ENCODE results near the gene RRAGD. TPM values are rescaled to one million over a fixed set of nuclear protein-coding genes. Genes with fewer than 3 reads are reported as not detected.

Gene RRAGD
- total and polyA plus RNA-seq, 2 experiments from 2014 or later: not detected

DNA sequence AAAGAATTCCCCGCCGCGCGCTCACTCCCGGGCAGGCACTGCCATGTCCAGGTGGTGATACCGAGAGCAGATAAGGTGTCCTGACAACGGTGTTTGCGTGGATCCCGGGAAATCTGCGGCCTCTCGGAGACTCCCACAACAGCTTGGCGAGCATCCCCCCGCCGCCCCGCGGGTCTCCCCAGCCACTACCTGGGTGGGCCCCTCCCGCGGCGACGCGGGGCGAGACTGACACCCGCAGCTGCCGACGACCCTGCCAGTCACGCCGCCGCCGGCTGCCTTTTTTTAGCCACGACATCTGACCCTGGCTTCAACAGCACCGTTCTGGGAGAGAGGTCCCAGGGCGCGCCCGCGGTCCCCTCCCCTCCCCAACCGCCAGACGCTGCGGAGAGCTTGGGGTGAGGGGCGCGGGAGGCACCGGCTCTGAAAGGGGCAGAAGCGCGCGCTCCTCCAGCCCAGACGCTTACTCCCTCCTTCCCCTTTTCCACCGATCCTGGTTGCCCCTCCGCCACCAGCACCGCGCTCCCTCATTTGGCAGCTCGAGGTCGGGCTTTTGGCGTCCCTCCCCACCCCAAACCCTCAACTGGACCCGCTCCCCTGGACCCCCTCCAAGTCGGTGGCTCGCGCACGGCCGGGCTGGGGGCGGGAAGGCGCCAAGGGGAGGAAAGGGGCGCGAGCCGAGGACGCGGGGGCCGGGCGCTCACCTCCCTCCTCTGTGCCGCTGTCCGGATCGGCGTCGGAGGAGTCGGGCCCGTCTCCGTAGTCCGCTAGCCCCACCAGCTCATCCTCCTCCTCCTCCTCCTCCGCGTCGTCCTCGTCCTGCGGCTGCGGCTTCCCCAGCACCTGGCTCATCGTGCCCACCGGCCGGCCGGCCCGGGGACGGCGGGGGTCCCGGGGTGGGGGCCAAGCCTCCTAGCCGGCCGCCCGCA lies 665 bp downstream of the RRAGD start:
- DNase-seq: peak; percentile 54
- no peaks in the 10 kb centered on the region for H4K20me1 ChIP-seq (ENCODE audit: insufficient read depth)
- peak overlapping the region; percentile 26; the same call in 1 of the 2 replicates for H3K9ac ChIP-seq
- no peak overlapping the region for H3K27ac ChIP-seq
- TF ChIP-seq EZH2phosphoT487 (IDR thresholded peaks at IDR 0.05; ENCODE audit: insufficient read depth, low read depth) (0 out of 2 replicates have a peak, but pooled peaks have one; percentile 41), EZH2 (IDR thresholded peaks at IDR 0.05; ENCODE audit: insufficient read depth, poor library complexity, severe bottlenecking) (peak; percentile 13)
- no peaks in the 10 kb centered on the region for H3K9me2 ChIP-seq (ENCODE audit: insufficient read depth)
- H3K36me3 ChIP-seq (ENCODE audit: low read depth): no peaks in the 10 kb centered on the region
- no peaks in the 10 kb centered on the region for H3F3A ChIP-seq (ENCODE audit: insufficient read depth)
- H3K79me2 ChIP-seq (ENCODE audit: insufficient read depth): no peaks in the 10 kb centered on the region
- no peaks in the 10 kb centered on the region for H3K9me3 ChIP-seq (ENCODE audit: low read depth)
- 2 to 3% methylated on average over 40 to 73 of the region's 93 CpGs for WGBS, 2 experiments (ENCODE audit: low coverage in 1 of 2, low lambda C conversion rate in 2 of 2, missing lambda C conversion rate in 2 of 2)
- H3K27me3 ChIP-seq (replicated peaks; ENCODE audit: insufficient read depth): peaks cover 87% of the 10 kb centered on the region
- H3K4me3 ChIP-seq: peak overlapping the region; percentile 70
- in situ Hi-C loops (cut with MboI): no loop called here
- H2AFZ ChIP-seq: peak overlapping the region; percentile 62
- peak overlapping the region; percentile 94 for H3K4me2 ChIP-seq (ENCODE audit: unreplicated experiment)
- no peaks in the 10 kb centered on the region for H3K4me1 ChIP-seq (ENCODE audit: insufficient read depth)

DNA sequence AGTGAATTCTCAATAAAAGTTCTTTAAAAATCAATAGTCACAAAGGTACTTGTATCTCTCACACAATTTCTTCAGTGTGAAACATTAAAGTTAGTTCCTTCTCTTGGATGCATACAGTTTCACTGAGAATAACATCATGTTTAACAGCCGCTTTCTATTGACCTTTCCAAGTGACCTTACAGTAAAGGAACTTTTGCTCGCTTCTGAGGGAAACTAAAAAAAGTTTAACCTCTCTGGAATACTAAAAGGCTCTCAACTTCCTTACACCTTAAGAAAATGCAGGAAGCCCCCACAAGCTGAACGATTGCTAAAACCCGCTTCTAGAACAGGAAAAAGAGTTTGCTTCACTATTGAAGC lies 1.3 kb downstream of the RRAGD start:
- Histone ChIP-seq H3K27me3 (replicated peaks; ENCODE audit: insufficient read depth) (peaks cover 83% of the 10 kb centered on the region), H2AFZ (peak overlapping the region; percentile 62; the same call in 1 of the 2 replicates), H3K9me3 (ENCODE audit: low read depth) (no peaks in the 10 kb centered on the region), H3K27ac (no peak overlapping the region), H4K20me1 (ENCODE audit: insufficient read depth) (no peaks in the 10 kb centered on the region), H3F3A (ENCODE audit: insufficient read depth) (no peaks in the 10 kb centered on the region), H3K4me1 (ENCODE audit: insufficient read depth) (no peaks in the 10 kb centered on the region), H3K9me2 (ENCODE audit: insufficient read depth) (no peaks in the 10 kb centered on the region), H3K9ac (no peak overlapping the region), H3K79me2 (ENCODE audit: insufficient read depth) (no peaks in the 10 kb centered on the region), H3K4me2 (ENCODE audit: unreplicated experiment) (no peak overlapping the region), H3K4me3 (peak overlapping the region; percentile 70; the same call in 1 of the 2 replicates), H3K36me3 (ENCODE audit: low read depth) (no peaks in the 10 kb centered on the region)
- WGBS, 2 experiments (ENCODE audit: low coverage in 1 of 2, low lambda C conversion rate in 2 of 2, missing lambda C conversion rate in 2 of 2): 3 to 5% methylated on average over 4 of the region's 4 CpGs
- in situ Hi-C loops (cut with MboI): no loop called here
- peak; percentile 96 for TF ChIP-seq EZH2 (IDR thresholded peaks at IDR 0.05; ENCODE audit: insufficient read depth, poor library complexity, severe bottlenecking)
- TF ChIP-seq EZH2phosphoT487 (IDR thresholded peaks at IDR 0.05; ENCODE audit: insufficient read depth, low read depth): 0 out of 2 replicates have a peak, but pooled peaks have one; percentile 10
- no peak for DNase-seq

DNA sequence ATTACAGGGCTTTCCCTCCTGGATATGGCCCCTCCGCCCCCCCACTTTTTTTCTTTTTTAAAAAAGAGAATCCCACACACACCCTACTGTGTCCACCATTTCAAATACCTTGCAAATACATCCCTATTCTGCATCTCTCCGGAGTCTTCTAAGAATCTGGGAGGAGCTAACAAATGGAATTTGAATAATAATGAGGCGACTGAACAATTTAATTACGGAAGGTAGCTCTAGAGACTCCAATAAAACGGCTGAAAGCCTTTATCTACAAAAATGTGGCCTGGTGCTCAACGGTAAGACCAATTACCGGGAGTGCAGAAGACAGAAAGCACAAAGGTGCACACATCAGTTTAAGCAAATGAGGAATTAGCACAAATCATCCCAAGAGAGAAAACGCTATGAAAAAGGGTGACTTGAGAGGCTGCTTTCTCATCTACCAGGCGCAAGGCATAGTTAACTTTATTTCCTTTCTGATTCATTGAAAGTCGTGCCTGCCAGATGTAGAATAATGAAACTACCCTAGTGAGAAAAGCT lies 1.8 kb downstream of the RRAGD start:
- Histone ChIP-seq H3F3A (ENCODE audit: insufficient read depth) (no peaks in the 10 kb centered on the region), H3K9me2 (ENCODE audit: insufficient read depth) (no peaks in the 10 kb centered on the region), H3K27me3 (replicated peaks; ENCODE audit: insufficient read depth) (peaks cover 78% of the 10 kb centered on the region), H3K79me2 (ENCODE audit: insufficient read depth) (no peaks in the 10 kb centered on the region), H3K4me2 (ENCODE audit: unreplicated experiment) (no peak overlapping the region), H3K4me3 (no peak overlapping the region), H3K36me3 (ENCODE audit: low read depth) (no peaks in the 10 kb centered on the region), H2AFZ (no peak overlapping the region), H4K20me1 (ENCODE audit: insufficient read depth) (no peaks in the 10 kb centered on the region), H3K4me1 (ENCODE audit: insufficient read depth) (no peaks in the 10 kb centered on the region), H3K27ac (no peak overlapping the region), H3K9ac (no peak overlapping the region), H3K9me3 (ENCODE audit: low read depth) (no peaks in the 10 kb centered on the region)
- no peak for TF ChIP-seq EZH2 (IDR thresholded peaks at IDR 0.05; ENCODE audit: insufficient read depth, poor library complexity, severe bottlenecking)
- TF ChIP-seq EZH2phosphoT487 (IDR thresholded peaks at IDR 0.05; ENCODE audit: insufficient read depth, low read depth): 0 out of 2 replicates have a peak, but pooled peaks have one; percentile 25
- WGBS, 2 experiments (ENCODE audit: low coverage in 1 of 2, low lambda C conversion rate in 2 of 2, missing lambda C conversion rate in 2 of 2): 57 to 62% methylated on average over 10 of the region's 10 CpGs
- in situ Hi-C loops (cut with MboI): no loop called here
- DNase-seq: peak; percentile 36

DNA sequence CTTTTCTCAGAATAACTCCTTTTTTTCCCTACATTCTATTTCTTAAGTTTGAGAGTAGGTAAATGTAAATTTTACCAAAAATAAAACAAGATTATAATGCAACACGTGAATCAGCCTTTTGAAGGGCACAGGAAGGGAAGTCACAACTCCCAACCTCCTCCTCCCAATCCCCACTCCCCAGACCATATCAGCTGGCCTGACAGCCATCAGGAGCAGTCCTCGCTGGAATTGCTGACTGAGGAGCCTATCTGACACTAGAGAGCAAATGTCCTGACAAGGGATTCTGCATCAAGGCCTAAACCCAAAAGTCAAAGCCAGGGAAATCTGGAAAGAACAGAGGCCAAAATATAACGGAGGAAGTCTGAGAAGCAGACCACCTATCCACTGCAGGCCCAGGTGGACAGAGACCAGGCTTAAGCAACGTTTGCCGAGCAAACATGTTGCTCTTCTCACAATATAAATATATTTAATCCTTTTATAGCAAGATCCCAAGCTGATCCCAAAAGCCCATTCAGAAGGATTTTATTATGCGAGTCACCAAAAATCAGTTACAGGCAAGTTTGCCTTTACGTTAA lies 2.5 kb downstream of the RRAGD start:
- Histone ChIP-seq H3K9me3 (ENCODE audit: low read depth) (no peaks in the 10 kb centered on the region), H2AFZ (no peak overlapping the region), H3K27ac (no peak overlapping the region), H4K20me1 (ENCODE audit: insufficient read depth) (no peaks in the 10 kb centered on the region), H3K9ac (no peak overlapping the region), H3F3A (ENCODE audit: insufficient read depth) (no peaks in the 10 kb centered on the region), H3K27me3 (replicated peaks; ENCODE audit: insufficient read depth) (peaks cover 71% of the 10 kb centered on the region), H3K79me2 (ENCODE audit: insufficient read depth) (no peaks in the 10 kb centered on the region), H3K4me2 (ENCODE audit: unreplicated experiment) (no peak overlapping the region), H3K36me3 (ENCODE audit: low read depth) (no peaks in the 10 kb centered on the region), H3K9me2 (ENCODE audit: insufficient read depth) (no peaks in the 10 kb centered on the region), H3K4me3 (no peak overlapping the region), H3K4me1 (ENCODE audit: insufficient read depth) (no peaks in the 10 kb centered on the region)
- 79 to 82% methylated on average over 7 of the region's 7 CpGs for WGBS, 2 experiments (ENCODE audit: low coverage in 1 of 2, low lambda C conversion rate in 2 of 2, missing lambda C conversion rate in 2 of 2)
- TF ChIP-seq EZH2phosphoT487 (IDR thresholded peaks at IDR 0.05; ENCODE audit: insufficient read depth, low read depth) (no peak), EZH2 (IDR thresholded peaks at IDR 0.05; ENCODE audit: insufficient read depth, poor library complexity, severe bottlenecking) (no peak)
- in situ Hi-C loops (cut with MboI): no loop called here
- no peak for DNase-seq

All from GM23248 (cell line).